Ectodermal cell (in vitro differentiated cells): ENCODE measurements around the gene TTC22.

Experiments
- H3K27ac ChIP-seq: 2 replicates; pipeline ENCODE4 v1.7.0; 2013; ENCODE audit warnings: mild to moderate bottlenecking, low read depth, low read length; ENCODE audit not compliant: insufficient read depth, poor library complexity, severe bottlenecking
- H3K27me3 ChIP-seq: 2 replicates; pipeline ENCODE4 v1.7.0; 2013; ENCODE audit warnings: mild to moderate bottlenecking, low read length; ENCODE audit not compliant: insufficient read depth, control insufficient read depth, poor library complexity, severe bottlenecking
- H3K36me3 ChIP-seq: one replicate; pipeline ENCODE4 v1.7.0; 2013; ENCODE audit warnings: low read length; ENCODE audit not compliant: control insufficient read depth, insufficient read depth
- H3K4me1 ChIP-seq: one replicate; pipeline ENCODE4 v1.7.0; 2013; ENCODE audit warnings: low read length; ENCODE audit not compliant: control insufficient read depth, insufficient read depth
- H3K4me3 ChIP-seq: 2 replicates; pipeline ENCODE4 v1.7.0; 2013; ENCODE audit warnings: low read depth, low read length, control low read depth; ENCODE audit not compliant: insufficient read depth
- H3K9me3 ChIP-seq: 2 replicates; pipeline ENCODE4 v1.7.0; 2013; ENCODE audit warnings: mild to moderate bottlenecking, low read length, moderate library complexity; ENCODE audit not compliant: control insufficient read depth
- WGBS, 2 experiments: methylation state at CpG; one replicate each; pipeline ENCODE4 v1.1.7; 2013; ENCODE audit warnings: missing lambda C conversion rate in 2 of 2; 5-methylcytosine and 5-hydroxymethylcytosine counted together

Gene TTC22

DNA sequence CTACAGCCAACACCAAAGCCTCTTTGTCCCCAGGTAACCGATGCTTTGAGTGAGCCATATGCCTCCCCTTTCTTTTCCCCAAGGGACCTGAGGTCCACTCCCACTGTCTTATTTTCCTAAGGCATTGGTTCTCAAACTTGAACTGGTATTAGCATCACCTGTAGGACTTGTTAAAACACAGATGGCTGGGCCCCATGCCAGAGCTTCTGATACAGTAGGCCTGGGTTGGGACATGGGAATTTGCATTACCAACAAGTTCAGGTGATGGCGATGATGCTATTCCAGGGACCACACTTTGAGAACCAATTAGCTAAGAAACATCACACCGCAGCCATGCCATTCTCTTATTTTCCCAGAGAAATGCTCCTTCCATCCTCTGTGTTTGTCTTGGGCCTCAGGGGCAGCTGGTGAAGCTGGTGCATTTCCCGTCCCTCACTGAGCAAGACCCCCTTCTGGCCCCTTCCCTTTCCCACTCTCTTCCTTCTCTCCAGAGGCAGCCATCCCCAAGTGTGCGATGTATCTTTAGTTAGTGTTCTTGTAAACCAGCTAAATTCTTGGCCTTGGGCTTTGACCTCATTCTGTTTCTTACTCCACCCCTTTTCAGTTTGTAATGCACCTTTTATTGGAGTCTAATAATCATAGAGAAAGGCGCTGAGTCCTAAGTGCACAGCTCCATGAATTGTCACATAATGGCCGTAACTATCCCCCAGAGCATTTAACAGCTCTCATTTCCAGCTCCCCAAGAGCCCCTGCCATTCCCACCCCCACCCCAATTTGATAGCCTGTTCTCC lies 14.2 kb upstream of the TTC22 start:
- no peak overlapping the region for H3K4me3 ChIP-seq
- no peaks in the 10 kb centered on the region for H3K36me3 ChIP-seq
- no peaks in the 10 kb centered on the region for H3K27me3 ChIP-seq
- WGBS, 2 experiments: 93 to 94% methylated on average over 7 of the region's 7 CpGs
- no peak overlapping the region for H3K27ac ChIP-seq
- H3K4me1 ChIP-seq: peaks cover 15% of the 10 kb centered on the region
- H3K9me3 ChIP-seq: no peaks in the 10 kb centered on the region

DNA sequence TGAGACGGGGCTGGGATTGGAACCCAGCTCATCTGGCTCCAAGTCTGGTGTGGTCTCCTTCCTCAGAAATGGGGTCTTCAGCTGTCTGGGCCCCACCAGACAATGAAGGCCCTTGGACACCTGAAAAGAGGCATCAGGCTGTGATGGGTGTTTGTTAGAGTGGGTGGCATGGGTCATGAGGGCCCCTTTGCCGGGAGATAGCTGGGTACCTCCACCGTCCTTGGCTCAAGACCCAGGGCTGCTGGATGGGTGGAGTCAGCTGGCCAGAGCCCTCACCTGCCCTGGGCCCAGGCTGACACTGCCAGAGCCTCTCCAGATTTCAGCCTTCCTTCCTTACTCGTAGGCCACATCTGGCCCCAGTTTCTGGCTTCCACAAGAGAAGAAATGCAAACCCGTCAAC lies 13.4 kb upstream of the TTC22 start:
- Histone ChIP-seq H3K9me3 (no peaks in the 10 kb centered on the region), H3K4me1 (peaks cover 15% of the 10 kb centered on the region), H3K27me3 (no peaks in the 10 kb centered on the region), H3K27ac (no peak overlapping the region), H3K36me3 (no peaks in the 10 kb centered on the region), H3K4me3 (no peak overlapping the region)
- WGBS, 2 experiments: 91 to 94% methylated on average over 5 of the region's 5 CpGs

DNA sequence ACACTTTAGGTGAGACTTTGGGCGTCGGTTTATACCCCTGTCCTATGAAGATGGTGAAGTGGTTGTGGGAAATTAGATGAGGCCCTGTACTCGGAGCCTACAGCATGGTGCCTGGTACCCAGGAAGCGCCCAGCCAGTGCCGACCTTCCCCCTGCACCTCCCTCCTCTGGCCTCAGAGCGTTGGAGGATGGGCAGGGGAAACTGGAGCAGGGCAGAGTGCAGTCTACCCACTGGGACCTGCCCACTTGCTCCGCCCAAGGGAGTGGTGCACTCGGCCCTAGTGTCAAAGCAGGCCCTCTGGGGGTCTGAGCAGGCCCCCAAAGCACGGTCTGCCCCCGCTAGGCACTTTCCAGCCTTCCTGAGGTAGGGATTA lies 13.0 kb upstream of the TTC22 start:
- H3K27me3 ChIP-seq: no peaks in the 10 kb centered on the region
- peaks cover 15% of the 10 kb centered on the region for H3K4me1 ChIP-seq
- 63 to 67% methylated on average over 10 of the region's 10 CpGs for WGBS, 2 experiments
- H3K4me3 ChIP-seq: no peak overlapping the region
- no peak overlapping the region for H3K27ac ChIP-seq
- H3K9me3 ChIP-seq: no peaks in the 10 kb centered on the region
- H3K36me3 ChIP-seq: no peaks in the 10 kb centered on the region

DNA sequence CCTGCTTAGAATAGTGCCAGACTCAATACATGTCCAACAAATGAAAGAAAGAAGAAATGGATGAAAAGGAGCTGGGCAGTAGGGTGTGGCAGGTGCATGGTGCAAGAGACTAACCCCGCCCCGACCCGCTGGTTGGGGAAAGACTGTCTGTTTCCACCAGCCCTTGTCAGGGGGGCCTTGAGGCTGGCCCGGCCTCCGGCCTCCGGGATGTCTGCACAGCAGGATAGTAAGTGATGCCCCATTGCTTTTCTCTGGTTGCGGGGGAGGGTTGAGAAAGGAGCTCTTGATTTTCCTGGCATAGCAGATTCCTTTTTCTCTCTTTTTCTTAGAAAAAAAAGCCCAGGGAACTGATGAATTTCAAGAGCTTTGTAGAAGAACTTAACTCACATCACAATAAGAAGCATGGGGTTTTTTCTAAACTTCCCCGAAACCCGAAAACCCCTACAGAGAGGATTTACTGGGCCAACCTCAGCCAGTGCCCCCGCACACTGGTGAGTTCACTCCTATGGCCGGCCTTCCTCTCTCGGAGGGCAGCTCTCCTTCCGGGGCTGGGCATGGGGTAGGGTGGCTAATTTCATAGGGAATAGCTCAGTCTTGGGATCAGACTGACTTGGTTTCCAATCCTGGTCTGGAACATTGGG lies 12.5 kb upstream of the TTC22 start:
- H3K4me1 ChIP-seq: peaks cover 15% of the 10 kb centered on the region
- no peak overlapping the region for H3K4me3 ChIP-seq
- 11 to 12% methylated on average over 13 of the region's 13 CpGs for WGBS, 2 experiments
- no peaks in the 10 kb centered on the region for H3K9me3 ChIP-seq
- H3K27ac ChIP-seq: no peak overlapping the region
- no peaks in the 10 kb centered on the region for H3K27me3 ChIP-seq
- no peaks in the 10 kb centered on the region for H3K36me3 ChIP-seq

DNA sequence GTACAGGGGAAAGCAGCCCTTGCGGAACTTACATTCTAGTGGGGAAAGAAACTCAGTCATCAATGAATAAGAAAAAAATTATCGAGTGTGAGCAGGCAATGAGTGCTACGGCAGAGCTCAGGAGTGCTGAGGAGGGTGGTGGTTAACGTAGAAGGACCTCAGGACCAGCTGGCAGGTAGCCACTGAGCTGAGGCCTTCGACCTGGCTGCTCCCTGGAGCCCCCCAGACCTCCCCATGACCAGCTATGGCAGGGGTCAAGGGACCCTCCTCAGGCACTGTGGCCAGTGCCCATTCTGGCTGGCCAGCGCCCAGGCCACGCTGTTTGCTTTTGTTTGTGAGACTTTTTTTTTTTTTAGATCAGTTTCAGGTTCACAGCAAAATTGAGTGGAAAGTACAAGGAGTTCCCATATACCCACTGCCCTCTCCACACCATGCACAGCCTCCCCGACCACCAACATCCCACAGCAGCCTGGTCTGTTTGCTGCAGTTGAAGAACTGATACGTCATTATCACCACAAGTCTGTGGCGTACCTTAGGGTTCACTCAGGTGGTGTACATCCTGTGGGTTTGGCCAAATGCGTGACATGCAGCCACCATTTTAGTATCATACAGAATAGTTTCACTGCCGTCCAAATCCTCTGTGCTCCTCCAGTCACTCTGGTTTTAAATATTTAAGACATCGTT lies 11.8 kb upstream of the TTC22 start:
- Histone ChIP-seq H3K27ac (no peak overlapping the region), H3K27me3 (no peaks in the 10 kb centered on the region), H3K9me3 (no peaks in the 10 kb centered on the region), H3K36me3 (no peaks in the 10 kb centered on the region), H3K4me3 (no peak overlapping the region), H3K4me1 (peaks cover 15% of the 10 kb centered on the region)
- 84 to 87% methylated on average over 13 of the region's 13 CpGs for WGBS, 2 experiments

DNA sequence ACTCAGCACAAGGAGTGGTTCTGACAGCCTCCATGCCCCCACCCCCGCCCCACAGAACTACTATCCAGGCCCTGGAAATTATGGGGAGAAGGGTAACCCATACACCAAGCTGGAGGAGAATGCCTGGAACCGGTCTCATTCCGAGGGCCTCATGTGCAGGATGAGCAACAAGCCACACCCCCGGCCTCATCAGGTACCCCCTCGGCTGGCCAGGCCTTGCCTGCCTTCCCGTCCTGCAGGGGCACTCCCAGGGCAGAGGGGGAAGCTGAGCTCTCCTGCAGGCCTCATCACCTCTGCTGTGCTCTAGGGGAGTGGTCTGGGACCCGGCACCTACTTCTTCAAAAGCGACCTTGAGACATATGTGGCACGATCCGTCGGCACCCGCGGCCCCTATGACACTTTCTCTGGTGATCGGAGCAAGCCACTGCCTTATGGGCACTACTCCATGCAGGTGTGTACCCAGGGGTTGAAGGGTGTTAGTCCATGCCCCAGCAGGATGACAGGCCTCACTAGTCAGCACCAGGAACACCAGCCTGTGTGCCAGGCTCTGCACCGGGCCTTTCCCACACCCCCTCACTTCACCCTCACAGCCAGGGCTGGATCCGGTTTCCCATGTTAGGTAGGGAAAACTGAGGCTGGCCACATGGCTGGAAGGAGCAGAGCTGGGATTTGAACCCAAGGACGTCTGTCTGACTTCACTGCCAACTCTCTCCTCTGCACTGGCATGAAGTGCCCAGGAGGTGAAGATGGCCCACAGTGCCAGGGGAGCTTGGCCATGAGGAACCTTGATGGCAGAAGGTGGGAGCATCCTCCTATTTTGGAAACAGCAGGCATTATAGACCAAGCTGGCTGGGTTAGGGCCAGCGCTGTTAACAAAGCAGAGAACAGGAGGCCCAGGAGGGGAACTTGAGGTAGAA lies 10.9 kb upstream of the TTC22 start:
- no peak overlapping the region for H3K27ac ChIP-seq
- no peaks in the 10 kb centered on the region for H3K27me3 ChIP-seq
- H3K36me3 ChIP-seq: no peaks in the 10 kb centered on the region
- 89 to 90% methylated on average over 17 to 18 of the region's 18 CpGs for WGBS, 2 experiments
- H3K4me1 ChIP-seq: peaks cover 15% of the 10 kb centered on the region
- H3K4me3 ChIP-seq: no peak overlapping the region
- no peaks in the 10 kb centered on the region for H3K9me3 ChIP-seq

DNA sequence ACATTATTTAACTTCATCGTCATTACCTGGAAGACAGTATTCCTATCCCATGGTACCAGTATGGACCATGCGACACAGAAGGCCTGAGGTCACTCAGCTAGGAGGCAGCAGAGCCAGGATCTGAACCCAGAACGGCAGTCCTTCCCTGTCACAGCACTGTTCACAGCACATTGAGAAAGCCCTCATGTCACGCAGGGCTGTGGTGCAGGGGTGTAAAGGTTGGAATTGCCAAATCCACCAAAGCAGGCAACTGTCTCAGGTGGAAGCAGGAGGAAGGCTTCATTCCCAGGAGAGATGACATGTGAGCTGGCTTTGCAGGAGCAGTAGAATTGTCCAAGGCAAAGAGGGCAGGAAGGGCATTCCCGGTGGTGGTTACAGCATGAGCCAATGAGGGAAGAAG lies 9.9 kb upstream of the TTC22 start:
- H3K27me3 ChIP-seq: no peaks in the 10 kb centered on the region
- peaks cover 15% of the 10 kb centered on the region for H3K4me1 ChIP-seq
- WGBS, 2 experiments: 92 to 96% methylated on average over 5 of the region's 5 CpGs
- H3K9me3 ChIP-seq: no peaks in the 10 kb centered on the region
- no peak overlapping the region for H3K27ac ChIP-seq
- H3K36me3 ChIP-seq: no peaks in the 10 kb centered on the region
- no peak overlapping the region for H3K4me3 ChIP-seq

DNA sequence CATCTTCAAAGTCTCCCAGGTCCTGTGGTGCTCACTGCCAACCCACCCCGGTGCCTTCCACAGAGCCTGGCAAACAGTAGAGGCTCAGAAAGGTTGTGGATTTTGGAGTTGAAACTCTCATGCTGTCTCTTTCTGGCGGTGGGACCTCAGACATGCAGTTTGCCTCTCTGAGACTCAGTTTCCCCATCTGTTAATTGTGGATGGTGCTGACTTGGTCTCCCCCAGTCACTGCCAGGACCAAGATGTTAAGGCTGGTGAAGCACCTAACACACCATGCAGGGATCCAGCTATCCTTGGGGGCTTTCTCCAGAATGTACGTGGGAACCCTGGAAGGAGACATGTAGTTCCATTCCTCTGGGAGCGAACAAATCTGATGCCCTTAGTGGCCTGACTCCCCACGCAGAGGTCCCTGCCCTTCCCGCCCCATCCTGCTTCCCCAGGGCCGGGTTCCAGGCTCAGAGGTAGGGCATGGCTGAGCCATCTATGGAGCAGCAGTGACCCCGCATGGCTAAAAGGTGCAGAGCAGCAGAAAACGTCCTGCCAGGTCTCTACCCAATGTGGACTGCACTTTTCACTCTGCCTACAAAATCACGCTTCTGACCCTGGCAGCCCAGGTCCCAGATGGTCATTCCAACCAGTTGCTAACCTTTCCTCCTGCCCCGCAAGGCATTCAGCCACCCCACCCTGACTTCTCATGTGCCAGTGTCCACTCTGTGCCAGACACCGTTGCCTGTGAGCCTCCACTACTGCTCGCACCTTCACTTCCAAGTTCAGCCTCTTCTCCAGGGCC lies 9.2 kb upstream of the TTC22 start:
- Histone ChIP-seq H3K4me3 (no peak overlapping the region), H3K27ac (no peak overlapping the region), H3K27me3 (no peaks in the 10 kb centered on the region), H3K9me3 (no peaks in the 10 kb centered on the region), H3K4me1 (peaks cover 15% of the 10 kb centered on the region), H3K36me3 (no peaks in the 10 kb centered on the region)
- 47 to 48% methylated on average over 13 of the region's 13 CpGs for WGBS, 2 experiments

DNA sequence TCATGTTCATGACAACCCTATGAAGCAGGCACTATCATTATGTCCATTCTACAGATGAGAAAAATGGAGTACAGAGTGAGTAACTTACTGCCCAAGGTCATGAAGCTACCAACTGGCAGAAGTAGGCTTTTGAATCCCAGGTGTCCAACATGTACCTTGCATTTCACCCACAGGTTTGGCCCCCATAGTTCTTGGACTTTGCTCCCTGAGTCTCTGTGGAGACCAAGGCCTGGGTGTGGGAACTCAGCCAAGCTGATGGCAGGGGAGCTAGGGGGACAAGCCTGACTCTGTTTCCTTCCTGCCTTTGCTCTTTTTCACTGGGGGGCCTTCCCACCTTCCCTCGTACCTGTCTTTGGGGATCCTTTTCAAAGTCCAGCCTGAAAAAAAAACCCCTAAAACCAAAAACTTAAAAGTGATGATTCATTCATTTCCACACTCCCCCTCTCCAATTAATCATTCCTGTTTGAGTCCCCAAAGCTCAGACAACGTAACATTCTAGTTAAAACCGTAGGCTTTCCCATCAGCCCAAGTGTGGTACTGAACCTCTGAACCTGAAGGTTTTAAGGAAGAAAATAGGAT lies 8.5 kb upstream of the TTC22 start:
- Histone ChIP-seq H3K27me3 (no peaks in the 10 kb centered on the region), H3K4me3 (no peak overlapping the region), H3K4me1 (peaks cover 15% of the 10 kb centered on the region), H3K36me3 (no peaks in the 10 kb centered on the region), H3K9me3 (no peaks in the 10 kb centered on the region), H3K27ac (no peak overlapping the region)
- 82 to 95% methylated on average over 3 of the region's 3 CpGs for WGBS, 2 experiments
